GM18909 (cell line): ENCODE data around the gene ALDH1A1.

Experiments
- ATAC-seq: cut with Tn5 transposase; IDR thresholded peaks from one replicate; pipeline ENCODE4 v1.9.1; 2021; ENCODE audit warnings: mild to moderate bottlenecking; ENCODE audit not compliant: unreplicated experiment, poor library complexity

Gene ALDH1A1

GRCh38 chr9:72952914-72953313 is at the start of gene ALDH1A1:
Gene ALDH1A1 (minus strand): TSS chr9:72953053. CDS start chr9:72953000, 53 bp downstream.
- ATAC-seq, result no peak

GRCh38 chr9:73001860-73002259 is 49.0 kb upstream of the ALDH1A1 start:
- ATAC-seq, result no peak

GRCh38 chr9:72998363-72998762 is 45.5 kb upstream of the ALDH1A1 start:
- ATAC-seq, result no peak

- no peak for ATAC-seq
These were observed 44.6 kb upstream of the ALDH1A1 start for GRCh38 chr9:72997387-72997995.

GRCh38 chr9:72996684-72997314 is 43.9 kb upstream of the ALDH1A1 start:
- ATAC-seq, result no peak

GRCh38 chr9:72996114-72996513 is 43.3 kb upstream of the ALDH1A1 start:
- no peak for ATAC-seq

- no peak for ATAC-seq
These were observed 42.5 kb upstream of the ALDH1A1 start for GRCh38 chr9:72995131-72996024.

- no peak for ATAC-seq
These were observed 38.9 kb upstream of the ALDH1A1 start for GRCh38 chr9:72991772-72992171.

GRCh38 chr9:72990397-72991182 is 37.7 kb upstream of the ALDH1A1 start:
- ATAC-seq, result no peak

- ATAC-seq, result no peak
These were observed 33.8 kb upstream of the ALDH1A1 start for GRCh38 chr9:72986522-72987116.

- ATAC-seq, result no peak
These were observed 32.9 kb upstream of the ALDH1A1 start for GRCh38 chr9:72985746-72986145.

GRCh38 chr9:72984991-72985390 is 32.1 kb upstream of the ALDH1A1 start:
- ATAC-seq, result no peak

GRCh38 chr9:72984226-72984947 is 31.5 kb upstream of the ALDH1A1 start:
- ATAC-seq, result no peak

- no peak for ATAC-seq
These were observed 30.8 kb upstream of the ALDH1A1 start for GRCh38 chr9:72983512-72984225.

GRCh38 chr9:72983056-72983455 is 30.2 kb upstream of the ALDH1A1 start:
- no peak for ATAC-seq

- no peak for ATAC-seq
These were observed 29.4 kb upstream of the ALDH1A1 start for GRCh38 chr9:72982146-72982799.

- no peak for ATAC-seq
These were observed 28.6 kb upstream of the ALDH1A1 start for GRCh38 chr9:72981433-72981832.

GRCh38 chr9:72980600-72981265 is 27.9 kb upstream of the ALDH1A1 start:
- no peak for ATAC-seq
